SK-N-SH (cell line): ENCODE measurements around the gene MAD1L1. TPM values are rescaled to one million over a fixed set of nuclear protein-coding genes. Genes with fewer than 3 reads are reported as not detected.
A peak's percentile ranks its signal among the peaks of the same experiment; 100 is the strongest.

ENCODE experiments used
- CTCF ChIA-PET: fragments of 300-600, 350-600 bp; formaldehyde crosslinking; extraction: SDS; loops from one replicate; lab custom pipeline; 2021; lab: Yijun Ruan, JAX
- POLR2A ChIA-PET: fragments of 350-600 bp; sonication (Branson Sonifier 250); formaldehyde crosslinking; extraction: SDS; loops from one replicate; lab custom pipeline; 2020; ENCODE audit warnings: antibody characterized with exemption, inconsistent platforms; lab: Yijun Ruan, JAX
- DNase-seq: peaks from one replicate; pipeline ENCODE4 v3.0.0; 2012
- H2AFZ ChIP-seq: fragments of 200-600 bp; sonication (generic); 2 replicates; pipeline ENCODE4 v1.8.1; 2016; ENCODE audit warnings: antibody characterized with exemption, mild to moderate bottlenecking, low read depth
- H3F3A ChIP-seq: fragments of 200-600 bp; sonication (generic); replicated peaks from 2 replicates; pipeline ENCODE3; 2016; ENCODE audit warnings: antibody characterized with exemption, mild to moderate bottlenecking; ENCODE audit not compliant: insufficient read depth
- H3K27ac ChIP-seq, 2 experiments: fragments of 200-500 bp in 1 of 2; fragments of 200-600 bp in 1 of 2; sonication (Bioruptor generic) in 1 of 2; sonication (generic), shearing (Covaris generic) in 1 of 2; 2 replicates each; pipeline versions ENCODE4 v1.5.1 to v1.6.1; 2014 to 2016; ENCODE audit warnings: low read depth in 2 of 2, inconsistent platforms in 1 of 2, low read length in 1 of 2, mild to moderate bottlenecking in 1 of 2, mixed read lengths in 1 of 2
- H3K27me3 ChIP-seq: fragments of 200-600 bp; sonication (generic), shearing (Covaris generic); 2 replicates; pipeline ENCODE4 v1.6.1; 2016; ENCODE audit warnings: mixed run types; ENCODE audit not compliant: insufficient read depth
- H3K36me3 ChIP-seq, 2 experiments: fragments of 200-500 bp in 1 of 2; fragments of 200-600 bp in 1 of 2; sonication (Bioruptor generic) in 1 of 2; sonication (generic) in 1 of 2; replicated peaks in 1 of 2; 2 replicates each; pipeline versions ENCODE3 to v1.5.1; 2014 to 2016; ENCODE audit warnings: low read length in 1 of 2, mild to moderate bottlenecking in 1 of 2; ENCODE audit not compliant: insufficient read depth in 2 of 2, control insufficient read depth in 1 of 2
- H3K4me1 ChIP-seq, 2 experiments: fragments of 200-500 bp in 1 of 2; fragments of 200-600 bp in 1 of 2; sonication (Bioruptor generic) in 1 of 2; sonication (generic), shearing (Covaris generic) in 1 of 2; 2 replicates each; pipeline versions ENCODE4 v1.5.1 to v1.6.1; 2014 to 2016; ENCODE audit warnings: low read depth in 1 of 2, low read length in 1 of 2, mixed run types in 1 of 2; ENCODE audit not compliant: insufficient read depth in 2 of 2, control insufficient read depth in 1 of 2
- H3K4me2 ChIP-seq: fragments of 200-600 bp; sonication (generic), shearing (Covaris generic); 2 replicates; pipeline ENCODE4 v1.6.1; 2017; ENCODE audit warnings: mixed run types
- H3K4me3 ChIP-seq, 2 experiments: fragments of 200-500 bp in 1 of 2; fragments of 200-600 bp in 1 of 2; sonication (Bioruptor generic) in 1 of 2; sonication (generic), shearing (Covaris generic) in 1 of 2; 2 replicates each; pipeline versions ENCODE4 v1.5.1 to v1.8.1; 2014 to 2016; ENCODE audit warnings: low read depth in 2 of 2, inconsistent platforms in 1 of 2, low read length in 1 of 2, mild to moderate bottlenecking in 1 of 2, mixed read lengths in 1 of 2, moderate library complexity in 1 of 2
- H3K79me2 ChIP-seq: fragments of 200-600 bp; sonication (generic); 2 replicates; pipeline ENCODE4 v1.8.1; 2017; ENCODE audit warnings: mild to moderate bottlenecking; ENCODE audit not compliant: insufficient read depth
- H3K9ac ChIP-seq: fragments of 200-600 bp; sonication (generic); 2 replicates; pipeline ENCODE4 v1.6.1; 2017; ENCODE audit warnings: mixed run types
- H3K9me2 ChIP-seq: fragments of 200-600 bp; sonication (generic); 2 replicates; pipeline ENCODE4 v1.6.1; 2017; ENCODE audit warnings: mixed run types
- H3K9me3 ChIP-seq: fragments of 200-600 bp; sonication (generic); 2 replicates; pipeline ENCODE4 v1.6.1; 2017; ENCODE audit warnings: mixed run types, mild to moderate bottlenecking, moderate library complexity
- H4K20me1 ChIP-seq: fragments of 200-600 bp; sonication (generic); 2 replicates; pipeline ENCODE4 v1.6.1; 2017; ENCODE audit warnings: mild to moderate bottlenecking, mixed run types; ENCODE audit not compliant: insufficient read depth
- CHD2 ChIP-seq: fragments of 150-350 bp; IDR thresholded peaks from 2 replicates; pipeline ENCODE4 v1.6.1; 2018; ENCODE audit warnings: low read length; ENCODE audit not compliant: partially characterized antibody
- EP300 ChIP-seq, 2 experiments: IDR thresholded peaks; 2 replicates each; pipeline versions ENCODE4 v1.4.0 to v1.6.1; 2012; ENCODE audit warnings: borderline replicate concordance in 1 of 2, low read depth in 1 of 2, low read length in 1 of 2
- EZH2phosphoT487 ChIP-seq: fragments of 200-600 bp; sonication (generic); IDR thresholded peaks from 2 replicates; pipeline ENCODE4 v1.6.1; 2017; ENCODE audit warnings: low read depth, mixed run types, mild to moderate bottlenecking, antibody characterized with exemption, moderate library complexity, borderline replicate concordance
- FOSL2 ChIP-seq: IDR thresholded peaks from 2 replicates; pipeline ENCODE4 v1.4.0; 2012; ENCODE audit warnings: low read depth, mild to moderate bottlenecking, moderate library complexity, borderline replicate concordance
- FOXJ3 ChIP-seq: sonication (generic); formaldehyde crosslinking; IDR thresholded peaks from 2 replicates; pipeline ENCODE4 v1.5.1; 2020; ENCODE audit warnings: mild to moderate bottlenecking, missing genetic modification reagents
- GATA2 ChIP-seq: sonication (generic); formaldehyde crosslinking; IDR thresholded peaks from 2 replicates; pipeline ENCODE4 v1.5.0; 2020; ENCODE audit warnings: mild to moderate bottlenecking, missing genetic modification reagents
- JUND ChIP-seq: IDR thresholded peaks from 2 replicates; pipeline ENCODE4 v1.4.0; 2012
- MEF2A ChIP-seq: IDR thresholded peaks from 2 replicates; pipeline ENCODE4 v1.4.0; 2012; ENCODE audit warnings: low read depth, borderline replicate concordance
- RAD21 ChIP-seq: IDR thresholded peaks from 2 replicates; pipeline ENCODE4 v1.6.1; 2012; ENCODE audit warnings: mild to moderate bottlenecking, low read length
- RCOR1 ChIP-seq: fragments of 150-350 bp; IDR thresholded peaks from 2 replicates; pipeline ENCODE4 v1.6.1; 2017; ENCODE audit warnings: antibody characterized with exemption, low read length
- RFX5 ChIP-seq: IDR thresholded peaks from 2 replicates; pipeline ENCODE4 v1.6.1; 2012; ENCODE audit warnings: mild to moderate bottlenecking, improper control_type of control experiment, low read length
- TCF12 ChIP-seq: IDR thresholded peaks from 2 replicates; pipeline ENCODE4 v1.4.0; 2012
- TEAD4 ChIP-seq: IDR thresholded peaks from 2 replicates; pipeline ENCODE4 v1.4.0; 2012; ENCODE audit warnings: mild to moderate bottlenecking, borderline replicate concordance; ENCODE audit not compliant: insufficient read depth
- USF2 ChIP-seq: fragments of 150-350 bp; IDR thresholded peaks from 2 replicates; pipeline ENCODE4 v1.6.1; 2017; ENCODE audit warnings: antibody characterized with exemption, low read length, low read depth, borderline replicate concordance
- YY1 ChIP-seq: IDR thresholded peaks from 2 replicates; pipeline ENCODE4 v1.4.0; 2012; ENCODE audit warnings: low read depth, mild to moderate bottlenecking
- WGBS: methylation state at CpG from one replicate; pipeline ENCODE4 v1.1.6; 2017; ENCODE audit warnings: low lambda C conversion rate; 5-methylcytosine and 5-hydroxymethylcytosine counted together
- polyA plus RNA-seq, 3 experiments: library from polyadenylated mRNA; depleted of rRNA; stranded (reverse); fragments of >200 nt; gene quantifications; 2 replicates each; pipeline ENCODE4 v1.2.3, GENCODE V29; 2012
- TF ChIP-seq, protein P1 (sequence below): IDR thresholded peaks from 2 replicates; pipeline ENCODE4; 2012

The MAD1L1 gene
- polyA plus RNA-seq, 1 of the 3 experiments (the other 2 are of a cell fraction): 46.2 TPM

DNA sequence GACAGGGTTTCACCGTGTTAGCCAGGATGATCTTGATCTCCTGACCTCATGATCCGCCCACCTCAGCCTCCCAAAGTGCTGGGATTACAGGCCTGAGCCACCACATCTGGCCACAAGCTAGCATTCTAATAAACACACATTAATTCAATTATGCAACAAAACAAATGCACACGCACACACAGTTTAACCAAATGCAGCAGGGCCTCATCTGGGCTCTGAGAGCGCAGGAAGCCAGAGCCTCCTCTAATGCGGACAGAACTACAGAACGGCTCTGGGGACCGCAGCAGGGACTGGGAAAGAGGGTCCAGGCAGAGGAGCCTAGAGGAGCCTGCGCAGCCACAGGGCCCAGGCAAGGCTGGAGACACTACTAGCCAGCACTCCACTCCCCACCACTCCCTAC is 3.8 kb downstream of the MAD1L1 start:
- Histone ChIP-seq H3K36me3 (peaks cover 39 to 41% of the 10 kb centered on the region in 2 experiments), H3K27me3 (no peaks in the 10 kb centered on the region), H2AFZ (no peak overlapping the region), H3K4me3 (no peak overlapping the region), H3F3A (peaks cover 6% of the 10 kb centered on the region), H3K9me3 (no peaks in the 10 kb centered on the region), H3K4me1 (peaks cover 0 to 37% of the 10 kb centered on the region in 2 experiments; a peak in 1 of 4 replicates), H3K9me2 (no peaks in the 10 kb centered on the region), H3K27ac (peak overlapping the region in 1 of 2 experiments; percentile 81; a peak in 2 of 4 replicates), H3K9ac (no peak overlapping the region), H3K79me2 (peaks cover 73% of the 10 kb centered on the region), H3K4me2 (no peak overlapping the region), H4K20me1 (peaks cover 3% of the 10 kb centered on the region; the same call in 1 of the 2 replicates)
- WGBS: 84% methylated on average over 8 of the region's 8 CpGs
- POLR2A ChIA-PET: interaction anchor here (1.2 to 1.4 kb wide), 2 partner anchors 12 to 13 kb away, joined by 3 to 4 read pairs; partner anchors contain the start of genes MRM2 and NUDT1
- peak; percentile 76 for DNase-seq
- TF ChIP-seq RFX5 (no peak), YY1 (no peak), GATA2 (0 out of 2 replicates have a peak, but pooled peaks have one; percentile 21), EP300 (IDR thresholded peaks at IDR 0.05; ENCODE audit: borderline replicate concordance in 1 of 2, low read depth in 1 of 2, low read length in 1 of 2) (peak in 1 of 2 experiments; percentile 18; a peak in 1 of 4 replicates)
- CTCF ChIA-PET: interaction anchor here (0.6 to 2.2 kb wide), 2 partner anchors 129 to 650 kb away, joined by 3 to 5 read pairs; no protein-coding TSS in a partner anchor

- POLR2A ChIA-PET: interaction anchor here (1.4 kb wide), 1 partner anchor 14 kb away, joined by 3 read pairs; the partner anchor contains the start of genes MRM2 and NUDT1
- Histone ChIP-seq H3K36me3 (peaks cover 41 to 49% of the 10 kb centered on the region in 2 experiments), H3K79me2 (peaks cover 72% of the 10 kb centered on the region), H3K27ac (no peak overlapping the region; a peak in 1 of 4 replicates), H3K9me2 (no peaks in the 10 kb centered on the region), H3K4me2 (no peak overlapping the region), H4K20me1 (peaks cover 3% of the 10 kb centered on the region; the same call in 1 of the 2 replicates), H3F3A (no peaks in the 10 kb centered on the region), H3K4me3 (no peak overlapping the region), H3K27me3 (no peaks in the 10 kb centered on the region), H3K4me1 (peaks cover 0 to 34% of the 10 kb centered on the region in 2 experiments; a peak in 1 of 4 replicates), H3K9me3 (no peaks in the 10 kb centered on the region), H2AFZ (no peak overlapping the region), H3K9ac (no peak overlapping the region)
- DNase-seq: no peak
- WGBS: 90% methylated on average over 15 of the region's 15 CpGs
- CTCF ChIA-PET: interaction anchor here (2.2 kb wide), 1 partner anchor 649 kb away, joined by 5 read pairs; no protein-coding TSS in a partner anchor
- TF ChIP-seq RCOR1: no peak
- TF ChIP-seq CHD2: no peak
- TF ChIP-seq TCF12: no peak
- no peak for TF ChIP-seq RFX5
- no peak for TF ChIP-seq MEF2A
- no peak for TF ChIP-seq USF2
- TF ChIP-seq EZH2phosphoT487: no peak
- TF ChIP-seq FOSL2: no peak
- no peak for TF ChIP-seq TEAD4
- no peak for TF ChIP-seq JUND
- TF ChIP-seq, protein P1, sequence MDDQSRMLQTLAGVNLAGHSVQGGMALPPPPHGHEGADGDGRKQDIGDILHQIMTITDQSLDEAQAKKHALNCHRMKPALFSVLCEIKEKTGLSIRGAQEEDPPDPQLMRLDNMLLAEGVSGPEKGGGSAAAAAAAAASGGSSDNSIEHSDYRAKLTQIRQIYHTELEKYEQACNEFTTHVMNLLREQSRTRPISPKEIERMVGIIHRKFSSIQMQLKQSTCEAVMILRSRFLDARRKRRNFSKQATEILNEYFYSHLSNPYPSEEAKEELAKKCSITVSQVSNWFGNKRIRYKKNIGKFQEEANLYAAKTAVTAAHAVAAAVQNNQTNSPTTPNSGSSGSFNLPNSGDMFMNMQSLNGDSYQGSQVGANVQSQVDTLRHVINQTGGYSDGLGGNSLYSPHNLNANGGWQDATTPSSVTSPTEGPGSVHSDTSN: no peak
- no peak for TF ChIP-seq EP300 (IDR thresholded peaks at IDR 0.05; ENCODE audit: borderline replicate concordance in 1 of 2, low read depth in 1 of 2, low read length in 1 of 2)
- TF ChIP-seq RAD21: no peak
- no peak for TF ChIP-seq FOXJ3 (CRISPR knock-in tag)
Measured at GRCh38 chr7:2227699-2228098, 5.0 kb downstream of the MAD1L1 start.
